HCT116 (cell line): ENCODE data around the gene COL10A1. TPM values are rescaled to one million over a fixed set of nuclear protein-coding genes. Genes with fewer than 3 reads are reported as not detected.

Experiments used
- ATAC-seq: fragments of 200-7000 bp; cut with Tn5 transposase; 2 replicates; pipeline ENCODE4 v1.9.1; 2020; ENCODE audit warnings: mild to moderate bottlenecking, moderate library complexity
- BruUV-seq: library from RNA; stranded (reverse); fragments of 400-500 nt; replicated peaks from 2 replicates; lab custom pipeline; 2021; lab: Mats Ljungman, UMichigan
- CTCF ChIA-PET: fragments of 300-600 bp; sonication (Branson Sonifier 250); formaldehyde crosslinking; loops from one replicate; lab custom pipeline; 2021; ENCODE audit warnings: antibody characterized with exemption; lab: Charles Lee
- POLR2A ChIA-PET: fragments of 300-600, 350-600 bp; sonication (Branson Sonifier 250); formaldehyde crosslinking; loops from one replicate; lab custom pipeline; 2021; ENCODE audit warnings: antibody characterized with exemption; lab: Charles Lee
- RAD21 ChIA-PET, 2 experiments: fragments of 300-600 bp; sonication (Branson Sonifier 250); formaldehyde crosslinking; loops; one replicate each; lab custom pipeline; 2023; ENCODE audit warnings: low total read pairs in 2 of 2; ENCODE audit not compliant: uncharacterized antibody in 2 of 2, unreplicated experiment in 2 of 2, low non-redundant PET in 1 of 2; lab: Charles Lee
- DNase-seq: peaks from one replicate; pipeline ENCODE4 v3.0.0-alpha.2; 2010; ENCODE audit warnings: low read depth, low spot score
- H2AFZ ChIP-seq: fragments of 200-600 bp; shearing (Covaris generic), sonication (generic); 2 replicates; pipeline ENCODE4 v1.6.1; 2017; ENCODE audit warnings: low read depth, mixed run types, mixed read lengths, antibody characterized with exemption, low read length; ENCODE audit not compliant: poor library complexity, severe bottlenecking
- H3K27ac ChIP-seq: 2 replicates; pipeline ENCODE4 v1.5.1; 2012; ENCODE audit warnings: low read depth, low read length
- H3K27me3 ChIP-seq: fragments of 200-600 bp; sonication (generic); 2 replicates; pipeline ENCODE4 v1.6.1; 2016; ENCODE audit warnings: mixed run types, low read length, mixed read lengths; ENCODE audit not compliant: insufficient read depth
- H3K36me3 ChIP-seq, 2 experiments: fragments of 200-500 bp in 1 of 2; fragments of 200-600 bp in 1 of 2; sonication (Bioruptor generic) in 1 of 2; sonication (generic) in 1 of 2; 2 replicates each; pipeline versions ENCODE4 v1.5.1 to v1.6.1; 2014 to 2016; ENCODE audit warnings: low read length in 2 of 2, inconsistent platforms in 1 of 2, mixed read lengths in 1 of 2, mixed run types in 1 of 2; ENCODE audit not compliant: insufficient read depth in 2 of 2, control insufficient read depth in 1 of 2
- H3K4me1 ChIP-seq, 2 experiments: fragments of 200-600 bp in 1 of 2; sonication (generic) in 1 of 2; 2 replicates each; pipeline versions ENCODE4 v1.5.1 to v1.6.1; 2012 to 2017; ENCODE audit warnings: low read length in 2 of 2, inconsistent platforms in 1 of 2, mild to moderate bottlenecking in 1 of 2, mixed read lengths in 1 of 2, mixed run types in 1 of 2, moderate library complexity in 1 of 2; ENCODE audit not compliant: insufficient read depth in 2 of 2, control insufficient read depth in 1 of 2
- H3K4me2 ChIP-seq: fragments of 200-600 bp; sonication (generic); 2 replicates; pipeline ENCODE4 v1.6.1; 2017; ENCODE audit warnings: mixed run types, low read length, mixed read lengths
- H3K4me3 ChIP-seq, 2 experiments: fragments of 200-600 bp in 1 of 2; sonication (generic) in 1 of 2; replicated peaks in 1 of 2; 2 replicates each; pipeline ENCODE4 v1.5.1; 2011 to 2016; ENCODE audit warnings: low read length in 2 of 2, control low read depth in 1 of 2, low read depth in 1 of 2, mild to moderate bottlenecking in 1 of 2, mixed read lengths in 1 of 2, mixed run types in 1 of 2
- H3K79me2 ChIP-seq: fragments of 200-600 bp; sonication (generic); 2 replicates; pipeline ENCODE4 v1.6.1; 2017; ENCODE audit warnings: mild to moderate bottlenecking, mixed run types, low read length, moderate library complexity, mixed read lengths; ENCODE audit not compliant: insufficient read depth
- H3K9ac ChIP-seq: fragments of 200-600 bp; sonication (generic); 2 replicates; pipeline ENCODE4 v1.6.1; 2016; ENCODE audit warnings: low read length, mixed read lengths
- H3K9me2 ChIP-seq: fragments of 200-600 bp; sonication (generic), shearing (Covaris generic); 2 replicates; pipeline ENCODE4 v1.6.1; 2017; ENCODE audit warnings: mixed run types, mild to moderate bottlenecking, moderate library complexity; ENCODE audit not compliant: insufficient read depth
- H3K9me3 ChIP-seq, 2 experiments: fragments of 200-500 bp in 1 of 2; fragments of 200-600 bp in 1 of 2; sonication (Bioruptor generic) in 1 of 2; sonication (generic) in 1 of 2; 2 replicates each; pipeline ENCODE4 v1.6.1; 2014 to 2017; ENCODE audit warnings: low read length in 2 of 2, mixed read lengths in 2 of 2, inconsistent platforms in 1 of 2, low read depth in 1 of 2, mild to moderate bottlenecking in 1 of 2, mixed run types in 1 of 2, moderate library complexity in 1 of 2; ENCODE audit not compliant: control insufficient read depth in 1 of 2, insufficient read depth in 1 of 2
- H4K20me1 ChIP-seq: fragments of 200-600 bp; sonication (generic), shearing (Covaris generic); 2 replicates; pipeline ENCODE4 v1.6.1; 2017; ENCODE audit warnings: mixed run types, mild to moderate bottlenecking, moderate library complexity; ENCODE audit not compliant: insufficient read depth
- CBX3 ChIP-seq: IDR thresholded peaks from 2 replicates; pipeline ENCODE4 v1.6.1; 2012; ENCODE audit warnings: low read depth
- CTCF ChIP-seq, 3 experiments: fragments of 200-600 bp in 1 of 3; sonication (generic) in 1 of 3; IDR thresholded peaks in 2 of 3; conservative IDR thresholded peaks in 1 of 3; 2 replicates each; pipeline ENCODE4 v1.5.1; 2012 to 2017; ENCODE audit warnings: low read depth in 2 of 3, low read length in 2 of 3, antibody characterized with exemption in 1 of 3, borderline replicate concordance in 1 of 3, control low read depth in 1 of 3, mild to moderate bottlenecking in 1 of 3, mixed read lengths in 1 of 3, mixed run types in 1 of 3, moderate library complexity in 1 of 3; ENCODE audit not compliant: insufficient read depth in 1 of 3
- FOSL1 ChIP-seq: IDR thresholded peaks from 2 replicates; pipeline ENCODE4 v1.6.1; 2012; ENCODE audit warnings: low read depth
- MAX ChIP-seq: IDR thresholded peaks from 2 replicates; pipeline ENCODE4 v1.6.1; 2012
- SIN3A ChIP-seq: IDR thresholded peaks from 2 replicates; pipeline ENCODE4 v1.6.1; 2012; ENCODE audit warnings: low read depth
- SRF ChIP-seq: IDR thresholded peaks from 2 replicates; pipeline ENCODE4 v1.6.1; 2012; ENCODE audit warnings: low read depth
- TCF7L2 ChIP-seq: IDR thresholded peaks from 2 replicates; pipeline ENCODE4 v1.7.0; 2011; ENCODE audit warnings: borderline replicate concordance, inconsistent platforms; ENCODE audit not compliant: insufficient read depth, insufficient read length; ENCODE audit errors: extremely low read depth
- ZBTB33 ChIP-seq: IDR thresholded peaks from 2 replicates; pipeline ENCODE4 v1.6.1; 2011; ENCODE audit warnings: mild to moderate bottlenecking, low read length, moderate library complexity; ENCODE audit not compliant: insufficient replicate concordance; ENCODE audit errors: extremely low read depth
- ZFX ChIP-seq: fragments of 450-650 bp; IDR thresholded peaks from 2 replicates; pipeline ENCODE4 v1.6.1; 2017
- ZNF274 ChIP-seq: fragments of 200-500 bp; sonication (Bioruptor generic); IDR thresholded peaks from 2 replicates; pipeline ENCODE4 v1.6.1; 2014; ENCODE audit warnings: mild to moderate bottlenecking, low read depth, low read length, inconsistent platforms
- intact Hi-C: fragments of 100-400 bp; cut with micrococcal nuclease; formaldehyde crosslinking; loops from 2 replicates; pipeline ENCODE4 v1.10.0; 2022
- total RNA-seq: library from RNA; stranded (reverse); gene quantifications from one replicate; pipeline ENCODE4 v1.2.1, GENCODE V29; 2021; ENCODE audit not compliant: unreplicated experiment

Gene COL10A1
- total RNA-seq, 1 experiment from 2014 or later, result not detected

GRCh38 chr6:116145803-116146675 lies 20.1 kb upstream of the COL10A1 start:
- ChIA-PET POLR2A (no interaction called here), RAD21 (no interaction called here), CTCF (no interaction called here)
- no peak for TF ChIP-seq ZFX
- TF ChIP-seq ZNF274, result no peak
- TF ChIP-seq CTCF (IDR thresholded peaks at IDR 0.05 in 2 of 3, conservative IDR thresholded peaks at IDR 0.05 in 1 of 3; ENCODE audit: borderline replicate concordance in 1 of 3, insufficient read depth in 1 of 3, low read depth in 2 of 3, low read length in 2 of 3), result no peak
- no peak for TF ChIP-seq FOSL1
- TF ChIP-seq TCF7L2, result no peak
- no peak for TF ChIP-seq ZBTB33
- TF ChIP-seq MAX, result no peak
- TF ChIP-seq CBX3, result no peak
- TF ChIP-seq SIN3A, result no peak
- no peak for TF ChIP-seq SRF
- intact Hi-C loops, result no loop called here
- no peaks in the 10 kb centered on the region for H3K9me3 ChIP-seq
- H3K27ac ChIP-seq, result no peak overlapping the region
- no peak overlapping the region for H3K4me2 ChIP-seq
- ATAC-seq (no peak), DNase-seq (no peak)
- no peaks in the 10 kb centered on the region for H3K27me3 ChIP-seq
- no peak overlapping the region for H2AFZ ChIP-seq
- peaks cover 0 to 4% of the 10 kb centered on the region in 2 experiments; a peak in 1 of 4 replicates for H3K4me1 ChIP-seq
- H4K20me1 ChIP-seq, result no peaks in the 10 kb centered on the region
- H3K79me2 ChIP-seq, result no peaks in the 10 kb centered on the region
- no peak overlapping the region for H3K9ac ChIP-seq
- H3K4me3 ChIP-seq, result no peak overlapping the region
- no TSS peak for BruUV-seq
- H3K36me3 ChIP-seq, result no peaks in the 10 kb centered on the region
- H3K9me2 ChIP-seq, result no peaks in the 10 kb centered on the region
